ENCODE data around the gene LILRA5. TPM values are rescaled to one million over a fixed set of nuclear protein-coding genes. Genes with fewer than 3 reads are reported as not detected.

Gene LILRA5
- total and polyA plus RNA-seq, 2 of the 4 experiments (the other 2 are of a cell fraction): not detected

DNA sequence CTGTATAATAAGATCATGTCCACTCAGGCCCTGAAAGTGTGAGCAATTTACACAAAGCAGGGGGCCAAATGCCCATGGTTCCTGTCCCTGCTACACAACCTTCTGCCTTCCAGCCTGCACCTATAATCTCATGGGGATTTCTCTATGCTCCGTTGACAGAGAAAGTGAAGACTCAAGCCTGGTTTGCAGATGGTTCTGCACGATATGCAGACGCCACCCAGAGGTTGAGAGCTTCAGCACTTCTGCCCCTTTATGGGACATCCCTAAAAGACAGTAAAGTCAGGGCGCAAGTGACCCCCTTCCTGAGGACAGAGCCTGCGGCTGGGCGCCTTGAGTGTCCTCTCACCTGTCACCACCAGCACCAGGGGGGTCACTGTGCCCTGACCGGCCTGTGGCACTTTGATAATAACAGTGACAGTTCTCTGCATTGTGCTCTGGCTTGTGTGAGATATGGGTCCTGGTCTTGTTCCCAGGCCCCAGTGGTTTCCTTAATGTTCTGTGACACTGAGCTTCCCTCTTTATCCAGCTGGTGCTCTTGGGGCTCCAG is 15.1 kb downstream of the LILRA5 start:
- intact Hi-C loops (cut with micrococcal nuclease): no loop called here
- in situ Hi-C loops (cut with MboI; ENCODE audit: low sequenced_read_pairs): loop anchor here (5.0 kb wide), 1 partner anchor 279 kb away; no protein-coding TSS in a partner anchor

More for the DNA sequence above, 15.1 kb downstream of the LILRA5 start:
- Histone ChIP-seq H2BK20ac (ENCODE audit: low read depth, low read length) (no peak overlapping the region), H2BK120ac (ENCODE audit: low read depth, low read length) (no peak overlapping the region), H3K9ac (ENCODE audit: low read depth, low read length) (no peak overlapping the region), H3K4me1 (ENCODE audit: control insufficient read depth, insufficient read depth, low read length) (no peaks in the 10 kb centered on the region), H3K4me2 (ENCODE audit: low read depth, low read length) (no peak overlapping the region), H3K18ac (ENCODE audit: low read depth, low read length) (no peak overlapping the region), H3K36me3 (ENCODE audit: control insufficient read depth, insufficient read depth, low read length) (no peaks in the 10 kb centered on the region), H3K27ac (ENCODE audit: insufficient read depth, low read length) (no peak overlapping the region), H3K27me3 (ENCODE audit: control insufficient read depth, insufficient read depth, low read length) (no peaks in the 10 kb centered on the region), H4K20me1 (ENCODE audit: insufficient read depth, low read length) (no peaks in the 10 kb centered on the region), H3K56ac (ENCODE audit: extremely low read depth, insufficient read depth, low read length) (no peak overlapping the region), H2BK5ac (ENCODE audit: low read depth, low read length, poor library complexity, severe bottlenecking) (no peak overlapping the region), H3K4ac (ENCODE audit: low read depth, low read length) (no peak overlapping the region), H3K9me1 (ENCODE audit: insufficient read depth, low read length) (no peaks in the 10 kb centered on the region), H3K79me1 (ENCODE audit: low read depth in 1 of 2, low read length in 2 of 2) (no peaks in the 10 kb centered on the region), H3K9me3 (ENCODE audit: control insufficient read depth, insufficient read depth, low read length) (0 out of 2 replicates have a peak, but pooled peaks cover 1% of the 10 kb centered on the region), H2BK15ac (ENCODE audit: low read depth, low read length) (no peak overlapping the region), H3K23ac (ENCODE audit: low read depth, low read length) (no peak overlapping the region), H2AK9ac (replicated peaks; ENCODE audit: low read depth, low read length, poor library complexity) (no peak overlapping the region), H3K4me3 (ENCODE audit: insufficient read depth, low read depth, low read length) (no peak overlapping the region), H2AK5ac (ENCODE audit: low read depth, low read length) (no peak overlapping the region), H3K14ac (replicated peaks; ENCODE audit: low read depth, low read length) (no peak overlapping the region), H2AFZ (replicated peaks; ENCODE audit: low read length, poor library complexity) (no peak overlapping the region), H4K91ac (ENCODE audit: insufficient read depth, low read depth, low read length) (no peak overlapping the region), H4K5ac (ENCODE audit: low read depth, low read length) (no peak overlapping the region), H4K8ac (ENCODE audit: low read depth in 2 of 2, low read length in 2 of 2) (no peak overlapping the region)
- TF ChIP-seq NFE2L2 (IDR thresholded peaks at IDR 0.05; ENCODE audit: low read depth, low read length) (no peak), MAZ (IDR thresholded peaks at IDR 0.05; ENCODE audit: borderline replicate concordance, low read depth, low read length) (no peak)
- WGBS, 2 experiments (ENCODE audit: extremely low coverage in 2 of 2, insufficient read length in 1 of 2): no CpG with 5 or more reads among the region's 7 CpGs
- CTCF ChIA-PET: no interaction called here
- BruUV-seq (replicated peaks): no TSS peak
- dilution Hi-C loops (cut with HindIII; ENCODE audit: low sequenced_read_pairs, unreplicated experiment): no loop called here
- no peak for ATAC-seq (ENCODE audit: low read depth)
- POLR2A ChIA-PET (ENCODE audit: unreplicated experiment): no interaction called here
- no peak for DNase-seq

All from IMR-90 (cell line).